CD4-positive, CD25-positive, alpha-beta regulatory T cell (primary cell): ENCODE data around the gene FASTKD3. TPM values are rescaled to one million over a fixed set of nuclear protein-coding genes. Genes with fewer than 3 reads are reported as not detected.

Experiments
- ATAC-seq, 2 donors: fragments of 150-1000 bp; cut with Tn5 transposase; one replicate each; pipeline ENCODE4 v1.10.0; 2021; ENCODE audit warnings: low read depth in 2 of 2, moderate number of reproducible peaks in 2 of 2, moderate library complexity in 1 of 2
- DNase-seq, 3 donors: peaks; one replicate each; pipeline versions ENCODE4 v3.0.0 to v3.0.0-alpha.2; 2012 to 2022; ENCODE audit warnings: mixed read lengths in 1 of 3
- H3K27ac ChIP-seq: one replicate; pipeline ENCODE4 v1.7.0; 2013; ENCODE audit warnings: mild to moderate bottlenecking, low read length; ENCODE audit not compliant: insufficient read depth, poor library complexity, severe bottlenecking
- H3K27me3 ChIP-seq: one replicate; pipeline ENCODE4 v1.7.0; 2013; ENCODE audit warnings: low read length; ENCODE audit not compliant: control insufficient read depth, insufficient read depth
- H3K36me3 ChIP-seq: one replicate; pipeline ENCODE4 v1.7.0; 2013; ENCODE audit warnings: mild to moderate bottlenecking, low read length, moderate library complexity; ENCODE audit not compliant: control insufficient read depth, insufficient read depth
- H3K4me1 ChIP-seq: 2 replicates; pipeline ENCODE4 v1.7.0; 2013; ENCODE audit warnings: mild to moderate bottlenecking, low read length; ENCODE audit not compliant: insufficient read depth, control insufficient read depth, poor library complexity, severe bottlenecking
- H3K4me3 ChIP-seq: one replicate; pipeline ENCODE4 v1.7.0; 2013; ENCODE audit warnings: low read depth, mild to moderate bottlenecking, low read length, moderate library complexity
- H3K9me3 ChIP-seq, 2 experiments: 1 replicate in 1 of 2; 2 replicates in 1 of 2; pipeline ENCODE4 v1.7.0; 2013; ENCODE audit warnings: low read length in 2 of 2, mild to moderate bottlenecking in 1 of 2, moderate library complexity in 1 of 2; ENCODE audit not compliant: control insufficient read depth in 2 of 2
- H3K27ac Mint-ChIP-seq, 3 donors: one replicate each; pipeline ENCODE4 v1.8.0; 2020 to 2022; ENCODE audit warnings: mild to moderate bottlenecking in 3 of 3, mixed read lengths in 3 of 3, moderate library complexity in 2 of 3
- H3K27me3 Mint-ChIP-seq: one replicate; pipeline ENCODE4 v1.8.0; 2022; ENCODE audit warnings: mild to moderate bottlenecking, mixed read lengths
- H3K36me3 Mint-ChIP-seq: one replicate; pipeline ENCODE4 v1.8.0; 2020; ENCODE audit warnings: mixed read lengths
- H3K4me1 Mint-ChIP-seq, 4 donors: one replicate each; pipeline ENCODE4 v1.8.0; 2020 to 2022; ENCODE audit warnings: mixed read lengths in 4 of 4, mild to moderate bottlenecking in 1 of 4
- H3K4me3 Mint-ChIP-seq, 4 donors: one replicate each; pipeline ENCODE4 v1.8.0; 2020 to 2022; ENCODE audit warnings: mild to moderate bottlenecking in 4 of 4, mixed read lengths in 4 of 4, moderate library complexity in 3 of 4
- H3K9me3 Mint-ChIP-seq, 7 donors: one replicate each; pipeline ENCODE4 v1.8.0; 2020 to 2022; ENCODE audit warnings: mixed read lengths in 7 of 7, mild to moderate bottlenecking in 3 of 7, moderate library complexity in 2 of 7
- polyA plus RNA-seq, 4 donors: library from polyadenylated mRNA; unstranded; fragments of 300-500 nt; fragmentation: Illumina TruSeq; gene quantifications; one replicate each; pipeline ENCODE4 v1.2.3, GENCODE V29; 2021
- total RNA-seq: library from RNA; stranded (reverse); gene quantifications from one replicate; pipeline ENCODE4 v1.2.3, GENCODE V29; 2022

Gene FASTKD3
- total and polyA plus RNA-seq, 5 donors from 2014 or later = 7.0 to 16.8 (median 15.2) TPM

DNA sequence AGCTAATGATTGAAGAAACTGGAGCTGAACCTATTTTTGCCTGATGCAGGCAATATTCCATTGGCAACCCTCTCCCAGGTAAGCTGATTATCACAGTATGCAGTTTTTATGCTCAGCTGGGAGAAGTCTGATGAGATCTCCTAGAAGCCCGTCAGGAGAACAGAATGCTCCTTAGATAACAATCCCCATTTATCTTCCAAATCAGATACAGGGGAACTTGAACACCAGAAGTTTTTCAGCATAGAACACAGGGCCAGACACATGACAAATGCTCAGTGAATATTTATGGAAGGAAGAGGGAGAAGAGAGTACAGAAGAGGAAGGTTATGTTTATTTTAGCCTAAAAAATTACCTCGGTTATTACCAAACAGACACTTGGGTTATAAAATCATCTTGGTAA lies 55.8 kb downstream of the FASTKD3 start:
- Histone ChIP-seq H3K4me1 (no peaks in the 10 kb centered on the region), H3K36me3 (no peaks in the 10 kb centered on the region), H3K4me3 (no peak overlapping the region), H3K27ac (no peak overlapping the region), H3K9me3 (no peaks in the 10 kb centered on the region), H3K27me3 (peaks cover 3% of the 10 kb centered on the region)
- Mint-ChIP-seq H3K27me3 (peaks cover 31% of the 10 kb centered on the region), H3K4me3 (peak overlapping the region in 1 of 4 donors; percentile 12), H3K4me1 (peaks cover 0 to 4% (median 0%) of the 10 kb centered on the region in 4 donors), H3K36me3 (no peaks in the 10 kb centered on the region), H3K27ac (no peak overlapping the region), H3K9me3 (peaks cover 0 to 1% (median 0%) of the 10 kb centered on the region in 7 donors)
- no peak for ATAC-seq
- no peak for DNase-seq

DNA sequence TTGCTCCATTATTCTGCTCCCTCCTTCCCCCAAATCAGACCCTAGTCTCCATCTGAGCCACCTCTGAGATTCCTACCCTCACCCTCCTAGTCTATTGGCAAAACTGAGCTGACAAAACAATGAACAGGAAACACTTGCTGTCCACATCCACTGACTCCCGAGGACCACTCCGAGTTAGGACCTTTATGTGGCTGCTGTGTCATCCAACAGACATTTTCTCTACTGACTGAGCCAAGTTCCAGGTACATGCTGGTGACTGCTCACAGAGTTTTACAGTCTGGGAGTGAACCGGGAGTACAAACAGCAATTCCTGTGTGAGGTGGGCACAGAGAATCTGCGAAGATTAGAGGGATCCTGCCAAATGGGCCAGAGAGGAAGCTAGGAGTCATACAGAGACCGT lies 57.1 kb downstream of the FASTKD3 start:
- ATAC-seq (no peak), DNase-seq (no peak)
- Histone ChIP-seq H3K4me3 (no peak overlapping the region), H3K27me3 (peaks cover 3% of the 10 kb centered on the region), H3K9me3 (no peaks in the 10 kb centered on the region), H3K4me1 (no peaks in the 10 kb centered on the region), H3K36me3 (no peaks in the 10 kb centered on the region), H3K27ac (no peak overlapping the region)
- Mint-ChIP-seq H3K36me3 (no peaks in the 10 kb centered on the region), H3K27me3 (peaks cover 26% of the 10 kb centered on the region), H3K4me1 (peaks cover 0 to 4% (median 0%) of the 10 kb centered on the region in 4 donors), H3K27ac (no peak overlapping the region), H3K4me3 (no peak overlapping the region), H3K9me3 (peaks cover 0 to 1% (median 0%) of the 10 kb centered on the region in 7 donors)

Other genes starting within 250 kb of the FASTKD3 start
- gene CFAP90, start 17.9 kb downstream of the FASTKD3 start, total RNA-seq = not detected
- not detected for gene CFAP90, start 17.9 kb downstream of the FASTKD3 start, polyA plus RNA-seq
- 101 TPM for gene MTRR, start 117 bp upstream of the FASTKD3 start, total RNA-seq
- 10 to 100 TPM; 39.1 to 73.5 (median 52.9) TPM for gene MTRR, start 117 bp upstream of the FASTKD3 start, polyA plus RNA-seq